GM04503 (cell line): ENCODE results near the gene SAFB.

Source experiments
- DNase-seq: peaks from one replicate; pipeline ENCODE4 v3.0.0-alpha.2; 2012; ENCODE audit warnings: low read depth

Gene SAFB

GRCh38 chr19:5666921-5667610 is 44.2 kb downstream of the SAFB start:
- DNase-seq, result no peak

- no peak for DNase-seq
Measured at GRCh38 chr19:5667751-5668271, 44.9 kb downstream of the SAFB start.

- no peak for DNase-seq
Measured at GRCh38 chr19:5669212-5669611, 46.3 kb downstream of the SAFB start.

GRCh38 chr19:5671600-5671999 is 48.7 kb downstream of the SAFB start:
- DNase-seq, result no peak

- DNase-seq, result no peak
Measured at GRCh38 chr19:5672708-5673459, 50.0 kb downstream of the SAFB start.

- DNase-seq, result no peak
Measured at GRCh38 chr19:5673752-5674151, 50.9 kb downstream of the SAFB start.

GRCh38 chr19:5674714-5675113 is 51.8 kb downstream of the SAFB start:
- no peak for DNase-seq

- no peak for DNase-seq
Measured at GRCh38 chr19:5676105-5676771, 53.4 kb downstream of the SAFB start.

GRCh38 chr19:5676772-5677105 is 53.9 kb downstream of the SAFB start:
- no peak for DNase-seq

GRCh38 chr19:5677136-5677535 is 54.3 kb downstream of the SAFB start:
- DNase-seq, result no peak

GRCh38 chr19:5677580-5677979 is 54.7 kb downstream of the SAFB start:
- no peak for DNase-seq

- DNase-seq, result no peak
Measured at GRCh38 chr19:5678071-5678718, 55.3 kb downstream of the SAFB start.

GRCh38 chr19:5679289-5680083 is 56.6 kb downstream of the SAFB start:
- no peak for DNase-seq

GRCh38 chr19:5680084-5680436 is 57.2 kb downstream of the SAFB start:
- no peak for DNase-seq

- peak; percentile 92 for DNase-seq
Measured at GRCh38 chr19:5680437-5681368, 57.8 kb downstream of the SAFB start, which contains the start of the genes HSD11B1L and MICOS13. HSD11B1L (plus strand) TSS chr19:5681027; CDS start chr19:5684833, 3,806 bp downstream. MICOS13 (minus strand) TSS chr19:5680516; CDS start chr19:5680486, 30 bp downstream.

GRCh38 chr19:5681391-5682106 is 58.7 kb downstream of the SAFB start:
- no peak for DNase-seq

GRCh38 chr19:5682107-5682482 is 59.2 kb downstream of the SAFB start:
- no peak for DNase-seq

- DNase-seq, result no peak
Measured at GRCh38 chr19:5683177-5683886, 60.4 kb downstream of the SAFB start.
